Suprapubic skin (tissue), 4 donors: Measurements from ENCODE around the gene GNAZ. TPM values are rescaled to one million over a fixed set of nuclear protein-coding genes. Genes with fewer than 3 reads are reported as not detected.
"Not testable (repeated sequence)": the region's sequence is repeated elsewhere in the genome, so short reads cannot be mapped to it uniquely, and the experiment has no call there.

Experiments
- DNase-seq, 2 donors: peaks; one replicate each; pipeline ENCODE4 v3.0.0-alpha.2; 2019; ENCODE audit warnings: low spot score in 2 of 2
- H3K27ac ChIP-seq: fragments of 200-600 bp; sonication (generic); one replicate; pipeline ENCODE4 v1.5.1; 2019
- H3K27me3 ChIP-seq: fragments of 200-600 bp; sonication (generic); one replicate; pipeline ENCODE4 v1.5.1; 2019
- H3K36me3 ChIP-seq: fragments of 200-600 bp; sonication (generic); one replicate; pipeline ENCODE4 v1.5.1; 2019
- H3K4me1 ChIP-seq: fragments of 200-600 bp; sonication (generic); one replicate; pipeline ENCODE4 v1.5.1; 2019
- H3K4me3 ChIP-seq: fragments of 200-600 bp; sonication (generic); one replicate; pipeline ENCODE4 v1.5.1; 2019; ENCODE audit warnings: mild to moderate bottlenecking
- H3K9me3 ChIP-seq: fragments of 200-600 bp; sonication (generic); one replicate; pipeline ENCODE4 v1.5.1; 2019
- CTCF ChIP-seq, 2 donors: fragments of 200-600 bp in 1 of 2; fragments of 450-650 bp in 1 of 2; sonication (generic) in 1 of 2; IDR thresholded peaks; one replicate each; pipeline ENCODE4 v1.5.1; 2016 to 2019; ENCODE audit warnings: antibody characterized with exemption in 2 of 2, mild to moderate bottlenecking in 1 of 2, moderate library complexity in 1 of 2
- EP300 ChIP-seq: sonication (generic); formaldehyde crosslinking; IDR thresholded peaks from one replicate; pipeline ENCODE4 v1.6.1; 2017; ENCODE audit warnings: antibody characterized with exemption
- POLR2A ChIP-seq, 2 donors: fragments of 450-650 bp; IDR thresholded peaks; one replicate each; pipeline ENCODE4 v1.6.1; 2017; ENCODE audit warnings: antibody characterized with exemption in 2 of 2, mild to moderate bottlenecking in 2 of 2, moderate library complexity in 2 of 2
- POLR2AphosphoS5 ChIP-seq, 3 donors: sonication (generic); formaldehyde crosslinking; IDR thresholded peaks; one replicate each; pipeline ENCODE4 v1.6.1; 2017; ENCODE audit warnings: antibody characterized with exemption in 3 of 3
- WGBS: methylation state at CpG from one replicate; pipeline ENCODE4 v1.1.5; 2018; 5-methylcytosine and 5-hydroxymethylcytosine counted together
- total RNA-seq, 4 donors: library from RNA; depleted of rRNA; stranded (reverse); fragments of >200 nt; gene quantifications; one replicate each; pipeline ENCODE4 v1.1.0, GENCODE V29; 2016

GNAZ gene
- total RNA-seq, 4 donors from 2014 or later = 2.1 to 5.8 (median 3.0) TPM

- no peak overlapping the region for H3K27ac ChIP-seq
- WGBS = 92% methylated on average over 10 of the region's 10 CpGs
- peaks cover 15% of the 10 kb centered on the region for H3K4me1 ChIP-seq
- no peak overlapping the region for H3K4me3 ChIP-seq
- DNase-seq = no peak
- no peaks in the 10 kb centered on the region for H3K27me3 ChIP-seq
- TF ChIP-seq POLR2AphosphoS5 (IDR thresholded peaks at IDR 0.05) = no peak
- no peak for TF ChIP-seq EP300
- no peak for TF ChIP-seq CTCF (IDR thresholded peaks at IDR 0.05)
- no peak for TF ChIP-seq POLR2A (IDR thresholded peaks at IDR 0.05)
- H3K9me3 ChIP-seq = no peaks in the 10 kb centered on the region
- H3K36me3 ChIP-seq = no peaks in the 10 kb centered on the region
Observed at GRCh38 chr22:23132376-23133091, 62.2 kb downstream of the GNAZ start.

GRCh38 chr22:23133922-23134321 lies 63.6 kb downstream of the GNAZ start:
- Histone ChIP-seq H3K36me3 (no peaks in the 10 kb centered on the region), H3K4me1 (peaks cover 25% of the 10 kb centered on the region), H3K4me3 (no peak overlapping the region), H3K27ac (no peak overlapping the region), H3K27me3 (no peaks in the 10 kb centered on the region), H3K9me3 (no peaks in the 10 kb centered on the region)
- TF ChIP-seq POLR2AphosphoS5 (IDR thresholded peaks at IDR 0.05) (no peak), EP300 (no peak), CTCF (IDR thresholded peaks at IDR 0.05) (no peak), POLR2A (IDR thresholded peaks at IDR 0.05) (no peak)
- 95% methylated on average over 10 of the region's 10 CpGs for WGBS
- no peak for DNase-seq

- not testable (repeated sequence) for H3K4me3 ChIP-seq, H3K9me3 ChIP-seq, DNase-seq, H3K27me3 ChIP-seq, H3K36me3 ChIP-seq
- Histone ChIP-seq H3K4me1 (peaks cover 41% of the 10 kb centered on the region), H3K27ac (peak overlapping the region; percentile 75)
- WGBS = 87% methylated on average over 3 of the region's 4 CpGs
Observed at GRCh38 chr22:23136991-23137390, 66.7 kb downstream of the GNAZ start.

GRCh38 chr22:23137468-23137867 lies 67.1 kb downstream of the GNAZ start:
- DNase-seq = no peak
- Histone ChIP-seq H3K36me3 (no peaks in the 10 kb centered on the region), H3K4me3 (no peak overlapping the region), H3K4me1 (peaks cover 46% of the 10 kb centered on the region), H3K9me3 (no peaks in the 10 kb centered on the region), H3K27me3 (no peaks in the 10 kb centered on the region), H3K27ac (peak overlapping the region; percentile 75)
- WGBS = 44% methylated on average over 3 of the region's 3 CpGs
- TF ChIP-seq POLR2A (IDR thresholded peaks at IDR 0.05) (no peak), POLR2AphosphoS5 (IDR thresholded peaks at IDR 0.05) (no peak), CTCF (IDR thresholded peaks at IDR 0.05) (no peak), EP300 (no peak)

GRCh38 chr22:23137905-23138561 lies 67.7 kb downstream of the GNAZ start:
- no peak for DNase-seq
- Histone ChIP-seq H3K27me3 (no peaks in the 10 kb centered on the region), H3K4me1 (peaks cover 48% of the 10 kb centered on the region), H3K27ac (peak overlapping the region; percentile 75), H3K4me3 (no peak overlapping the region), H3K36me3 (no peaks in the 10 kb centered on the region), H3K9me3 (no peaks in the 10 kb centered on the region)
- WGBS = 21% methylated on average over 5 of the region's 5 CpGs
- TF ChIP-seq POLR2AphosphoS5 (IDR thresholded peaks at IDR 0.05) (no peak), CTCF (IDR thresholded peaks at IDR 0.05) (no peak), POLR2A (IDR thresholded peaks at IDR 0.05) (no peak), EP300 (no peak)
